ENCODE measurements around the gene SMARCC1. TPM values are rescaled to one million over a fixed set of nuclear protein-coding genes. Genes with fewer than 3 reads are reported as not detected.
A peak's percentile ranks its signal among the peaks of the same experiment; 100 is the strongest.

The SMARCC1 gene
- total RNA-seq, 2 experiments from 2014 or later, result 106 to 113 TPM

GRCh38 chr3:47577583-47578118 lies 204.0 kb downstream of the SMARCC1 start:
- CTCF ChIA-PET, result interaction anchor here (1.8 kb wide), 1 partner anchor 55 kb away, joined by 6 read pairs; no protein-coding TSS in a partner anchor
- Mint-ChIP-seq H3K27me3 (peaks cover 22% of the 10 kb centered on the region), H3K9me3 (no peaks in the 10 kb centered on the region), H3K4me3 (peak overlapping the region; percentile 60), H3K36me3 (ENCODE audit: low read depth) (no peaks in the 10 kb centered on the region), H3K27ac (no peak overlapping the region), H3K4me1 (ENCODE audit: low read depth) (no peaks in the 10 kb centered on the region)
- no peak for TF ChIP-seq CTCF (IDR thresholded peaks at IDR 0.05)
- no peak for ATAC-seq
- DNase-seq, result no peak
- intact Hi-C loops (cut with micrococcal nuclease), result no loop called here
- POLR2A ChIA-PET, result interaction anchor here (1.1 kb wide), 1 partner anchor 12 kb away, joined by 4 read pairs; no protein-coding TSS in a partner anchor

GRCh38 chr3:47573190-47574172 lies 208.2 kb downstream of the SMARCC1 start:
- Mint-ChIP-seq H3K9me3 (no peaks in the 10 kb centered on the region), H3K27me3 (peaks cover 11% of the 10 kb centered on the region), H3K27ac (no peak overlapping the region), H3K4me3 (no peak overlapping the region), H3K36me3 (ENCODE audit: low read depth) (no peaks in the 10 kb centered on the region), H3K4me1 (ENCODE audit: low read depth) (no peaks in the 10 kb centered on the region)
- no peak for DNase-seq
- ChIA-PET POLR2A (no interaction called here), CTCF (no interaction called here)
- no peak for TF ChIP-seq CTCF (IDR thresholded peaks at IDR 0.05)
- intact Hi-C loops (cut with micrococcal nuclease), result no loop called here
- no peak for ATAC-seq

- no peaks in the 10 kb centered on the region for H3K36me3 Mint-ChIP-seq (ENCODE audit: low read depth)
- no peak for ATAC-seq
- H3K27me3 Mint-ChIP-seq, result peaks cover 6% of the 10 kb centered on the region
- H3K27ac Mint-ChIP-seq, result no peak overlapping the region
- intact Hi-C loops (cut with micrococcal nuclease), result no loop called here
- no peak overlapping the region for H3K4me3 Mint-ChIP-seq
- no peak for DNase-seq
- ChIA-PET CTCF (no interaction called here), POLR2A (interaction anchor here (0.6 kb wide), 1 partner anchor 30 kb away, joined by 3 read pairs; no protein-coding TSS in a partner anchor)
- H3K9me3 Mint-ChIP-seq, result no peaks in the 10 kb centered on the region
- no peaks in the 10 kb centered on the region for H3K4me1 Mint-ChIP-seq (ENCODE audit: low read depth)
- no peak for TF ChIP-seq CTCF (IDR thresholded peaks at IDR 0.05)
Measured at GRCh38 chr3:47571391-47572175, 210.1 kb downstream of the SMARCC1 start.

GRCh38 chr3:47568901-47569300 lies 212.8 kb downstream of the SMARCC1 start:
- intact Hi-C loops (cut with micrococcal nuclease), result no loop called here
- CTCF ChIA-PET, result interaction anchor here (0.9 kb wide), 1 partner anchor 10 kb away, joined by 3 read pairs; no protein-coding TSS in a partner anchor
- no peak for TF ChIP-seq CTCF (IDR thresholded peaks at IDR 0.05)
- H3K27ac Mint-ChIP-seq, result no peak overlapping the region
- no peak for DNase-seq
- H3K36me3 Mint-ChIP-seq (ENCODE audit: low read depth), result no peaks in the 10 kb centered on the region
- H3K9me3 Mint-ChIP-seq, result no peaks in the 10 kb centered on the region
- no peaks in the 10 kb centered on the region for H3K4me1 Mint-ChIP-seq (ENCODE audit: low read depth)
- ATAC-seq, result no peak
- no peak overlapping the region for H3K4me3 Mint-ChIP-seq
- peaks cover 2% of the 10 kb centered on the region for H3K27me3 Mint-ChIP-seq
- POLR2A ChIA-PET, result interaction anchor here (0.6 kb wide), 1 partner anchor 16 kb away, joined by 3 read pairs; no protein-coding TSS in a partner anchor
